Right atrium auricular region (tissue), 2 donors: ENCODE results near the gene MPPE1. TPM values are rescaled to one million over a fixed set of nuclear protein-coding genes. Genes with fewer than 3 reads are reported as not detected.
"Not testable (repeated sequence)": the region's sequence is repeated elsewhere in the genome, so short reads cannot be mapped to it uniquely, and the experiment has no call there.

Source experiments
- DNase-seq: peaks from one replicate; pipeline ENCODE4 v3.0.0-alpha.2; 2019; ENCODE audit warnings: low spot score
- H3K27ac ChIP-seq, 2 donors: fragments of 200-600 bp; sonication (generic); 1 replicate in 1 of 2; 2 replicates in 1 of 2; pipeline ENCODE4 v1.5.1; 2016 to 2019
- H3K27me3 ChIP-seq, 2 donors: fragments of 200-600 bp; sonication (generic); one replicate each; pipeline versions ENCODE4 v1.5.1 to v1.6.0; 2017 to 2019
- H3K36me3 ChIP-seq: fragments of 200-600 bp; sonication (generic); one replicate; pipeline ENCODE4 v1.5.1; 2016
- H3K4me1 ChIP-seq, 2 donors: fragments of 200-600 bp; sonication (generic); one replicate each; pipeline versions ENCODE4 v1.5.1 to v1.6.0; 2017 to 2019
- H3K4me3 ChIP-seq, 2 donors: fragments of 200-600 bp; sonication (generic); 1 replicate in 1 of 2; 2 replicates in 1 of 2; pipeline ENCODE4 v1.5.1; 2017 to 2019; ENCODE audit warnings: mild to moderate bottlenecking in 1 of 2, moderate library complexity in 1 of 2
- H3K9me3 ChIP-seq, 2 donors: fragments of 200-600 bp; sonication (generic); one replicate each; pipeline ENCODE4 v1.5.1; 2019
- total RNA-seq, 2 donors: library from RNA; depleted of rRNA; stranded (reverse); fragments of >200 nt; gene quantifications; one replicate each; pipeline ENCODE4 v1.1.0, GENCODE V29; 2016
- TF ChIP-seq, protein P1 (sequence below), 2 donors: fragments of 200-600 bp; sonication (generic); IDR thresholded peaks; one replicate each; pipeline ENCODE4 v1.5.1; 2019; ENCODE audit warnings: antibody characterized with exemption in 2 of 2

Gene MPPE1
- total RNA-seq, 2 donors from 2014 or later = 18.7 to 28.9 TPM

DNA sequence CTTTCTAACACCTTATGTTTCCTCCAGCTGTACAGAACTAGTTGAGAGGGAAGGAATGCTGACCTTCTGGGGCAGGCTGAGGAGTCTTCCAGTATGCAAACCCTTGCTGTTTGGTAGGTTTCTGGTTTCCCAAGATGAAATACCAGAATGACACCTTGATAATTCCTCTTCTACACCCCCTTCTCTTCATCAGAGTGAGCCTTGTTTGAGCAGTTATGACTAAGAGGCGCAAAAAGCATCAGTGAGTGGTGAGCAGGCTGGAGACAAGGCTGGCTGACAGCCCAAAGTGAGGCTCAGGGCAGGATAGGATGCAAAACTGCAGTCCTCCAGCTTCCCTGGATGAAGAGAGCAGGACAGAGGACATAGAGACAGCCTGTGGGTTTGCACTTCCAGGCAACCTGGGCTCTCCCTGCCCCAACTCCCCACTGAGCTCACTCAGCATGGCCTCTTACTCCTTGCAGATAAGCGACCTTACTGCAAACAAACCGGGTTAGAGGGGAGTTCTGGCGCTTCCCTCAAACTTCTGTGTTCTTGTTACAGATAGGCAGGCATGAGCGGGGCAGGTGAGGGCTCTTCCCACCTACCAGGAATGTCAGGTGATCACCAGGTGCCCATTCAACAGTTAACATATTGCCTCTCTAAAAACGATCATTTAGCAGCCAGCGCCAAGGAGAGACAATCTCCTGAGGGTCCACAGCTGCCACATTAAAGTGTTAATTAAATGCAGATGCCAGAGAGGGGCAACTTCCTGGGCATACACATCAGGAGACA, 5.4 kb downstream of the MPPE1 start:
- TF ChIP-seq, protein P1, sequence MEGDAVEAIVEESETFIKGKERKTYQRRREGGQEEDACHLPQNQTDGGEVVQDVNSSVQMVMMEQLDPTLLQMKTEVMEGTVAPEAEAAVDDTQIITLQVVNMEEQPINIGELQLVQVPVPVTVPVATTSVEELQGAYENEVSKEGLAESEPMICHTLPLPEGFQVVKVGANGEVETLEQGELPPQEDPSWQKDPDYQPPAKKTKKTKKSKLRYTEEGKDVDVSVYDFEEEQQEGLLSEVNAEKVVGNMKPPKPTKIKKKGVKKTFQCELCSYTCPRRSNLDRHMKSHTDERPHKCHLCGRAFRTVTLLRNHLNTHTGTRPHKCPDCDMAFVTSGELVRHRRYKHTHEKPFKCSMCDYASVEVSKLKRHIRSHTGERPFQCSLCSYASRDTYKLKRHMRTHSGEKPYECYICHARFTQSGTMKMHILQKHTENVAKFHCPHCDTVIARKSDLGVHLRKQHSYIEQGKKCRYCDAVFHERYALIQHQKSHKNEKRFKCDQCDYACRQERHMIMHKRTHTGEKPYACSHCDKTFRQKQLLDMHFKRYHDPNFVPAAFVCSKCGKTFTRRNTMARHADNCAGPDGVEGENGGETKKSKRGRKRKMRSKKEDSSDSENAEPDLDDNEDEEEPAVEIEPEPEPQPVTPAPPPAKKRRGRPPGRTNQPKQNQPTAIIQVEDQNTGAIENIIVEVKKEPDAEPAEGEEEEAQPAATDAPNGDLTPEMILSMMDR (IDR thresholded peaks at IDR 0.05) = no peak
- Histone ChIP-seq H3K36me3 (peaks cover 16% of the 10 kb centered on the region), H3K27ac (no peak overlapping the region)

DNA sequence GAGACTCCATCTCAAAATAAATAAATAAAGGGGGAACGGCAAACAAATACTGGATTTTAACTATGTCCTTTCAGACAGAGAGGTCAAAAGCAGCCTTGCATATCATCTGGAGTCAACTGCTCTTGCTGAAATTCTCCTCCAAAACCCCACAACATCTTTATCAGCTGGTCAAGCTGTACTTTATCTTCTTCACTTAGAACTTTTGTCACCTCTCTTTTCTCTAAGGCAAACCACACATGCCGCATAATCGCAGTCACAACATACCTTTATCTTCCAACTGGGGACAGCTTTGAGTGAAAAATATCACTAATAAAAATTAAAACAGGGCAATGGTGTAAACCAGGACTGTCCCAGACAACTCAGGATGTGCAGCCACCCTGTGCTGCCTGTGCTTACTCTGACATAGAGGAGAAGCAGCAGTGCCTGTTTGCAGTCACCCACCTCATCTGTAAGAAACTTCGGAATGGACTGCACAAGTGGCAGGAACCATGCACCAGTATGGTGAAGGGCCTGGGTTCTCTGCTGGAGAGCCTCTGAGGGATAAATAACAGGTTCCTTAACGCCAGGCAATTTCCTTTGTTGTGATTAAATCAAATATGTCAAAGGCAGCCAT, 6.2 kb downstream of the MPPE1 start:
- no peak overlapping the region for H3K27ac ChIP-seq
- H3K36me3 ChIP-seq = peaks cover 16% of the 10 kb centered on the region
- H3K4me3 ChIP-seq = no peak overlapping the region

More for the DNA sequence above, 5.4 kb downstream of the MPPE1 start:
- no peak for DNase-seq
- Histone ChIP-seq H3K9me3 (no peaks in the 10 kb centered on the region), H3K4me1 (peaks cover 0 to 10% of the 10 kb centered on the region in 2 donors), H3K27me3 (no peaks in the 10 kb centered on the region), H3K4me3 (no peak overlapping the region)

DNA sequence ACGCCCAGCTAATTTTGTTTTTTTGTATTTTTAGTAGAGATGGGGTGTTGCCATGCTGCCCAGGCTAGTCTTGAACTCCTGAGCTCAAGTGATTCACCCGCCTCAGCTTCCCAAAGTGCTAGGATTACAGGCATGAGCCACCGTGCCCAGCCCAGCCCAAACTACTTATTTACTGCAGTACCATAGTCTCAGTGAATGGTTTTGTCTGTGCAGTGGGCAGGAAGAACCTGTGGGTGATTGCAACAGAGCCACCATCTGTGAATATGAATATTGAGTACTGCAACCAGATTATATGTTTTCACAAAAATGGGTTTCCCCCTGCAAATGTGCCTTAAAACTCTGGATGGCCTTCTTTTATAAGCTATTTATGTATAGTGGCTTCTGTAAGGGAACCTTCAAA, 9.1 kb downstream of the MPPE1 start:
- TF ChIP-seq, protein P1 (IDR thresholded peaks at IDR 0.05) = no peak
- H3K36me3 ChIP-seq = peaks cover 16% of the 10 kb centered on the region
- no peaks in the 10 kb centered on the region for H3K9me3 ChIP-seq
- no peaks in the 10 kb centered on the region for H3K4me1 ChIP-seq
- H3K4me3 ChIP-seq = no peak overlapping the region
- DNase-seq = no peak
- no peaks in the 10 kb centered on the region for H3K27me3 ChIP-seq
- no peak overlapping the region for H3K27ac ChIP-seq

More for the DNA sequence above, 6.2 kb downstream of the MPPE1 start:
- H3K27me3 ChIP-seq = no peaks in the 10 kb centered on the region
- no peak for DNase-seq
- peaks cover 0 to 2% of the 10 kb centered on the region in 2 donors for H3K4me1 ChIP-seq
- TF ChIP-seq, protein P1 (IDR thresholded peaks at IDR 0.05) = no peak
- no peaks in the 10 kb centered on the region for H3K9me3 ChIP-seq

DNA sequence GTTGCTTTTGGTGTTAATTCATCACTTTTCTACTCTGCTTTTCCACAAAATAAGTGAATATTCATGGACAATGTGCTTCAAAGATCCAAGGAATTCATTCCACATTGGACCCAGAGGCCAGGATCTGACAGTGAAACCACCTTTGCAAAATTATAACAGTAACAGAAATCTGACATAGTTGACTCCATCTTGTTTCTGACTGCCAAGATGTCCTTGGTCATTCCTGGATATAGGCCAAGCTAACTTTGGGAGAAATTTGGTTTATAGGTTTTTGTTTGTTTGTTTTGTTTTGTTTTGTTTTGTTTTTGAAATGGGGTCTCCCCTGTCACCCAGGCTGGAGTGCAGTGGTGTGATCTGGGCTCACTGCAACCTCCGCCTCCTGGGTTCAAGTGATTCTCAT, 10.3 kb downstream of the MPPE1 start:
- peaks cover 12% of the 10 kb centered on the region for H3K36me3 ChIP-seq
- no peak overlapping the region for H3K4me3 ChIP-seq
- no peaks in the 10 kb centered on the region for H3K9me3 ChIP-seq
- TF ChIP-seq, protein P1 (IDR thresholded peaks at IDR 0.05) = no peak
- DNase-seq = no peak
- H3K27me3 ChIP-seq = no peaks in the 10 kb centered on the region
- H3K27ac ChIP-seq = no peak overlapping the region
- H3K4me1 ChIP-seq = no peaks in the 10 kb centered on the region

DNA sequence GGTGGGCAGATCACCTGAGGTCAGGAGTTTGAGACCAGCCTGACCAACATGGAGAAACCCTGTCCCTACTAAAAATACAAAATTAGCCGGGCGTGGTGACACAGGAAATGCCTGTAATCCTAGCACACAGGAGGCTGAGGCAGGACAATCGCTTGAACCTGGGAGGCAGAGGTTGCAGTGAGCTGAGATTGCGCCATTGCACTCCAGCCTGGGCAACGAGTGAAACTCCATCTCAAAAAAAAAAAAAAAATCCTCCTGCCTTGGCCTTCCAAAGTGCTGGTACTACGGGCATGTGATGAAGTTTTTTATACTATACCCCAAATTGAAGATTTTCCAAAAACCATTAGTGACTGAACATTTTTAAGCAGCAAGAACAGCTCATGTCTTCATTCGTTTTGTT, 15.7 kb downstream of the MPPE1 start:
- not testable (repeated sequence) for DNase-seq, H3K9me3 ChIP-seq, H3K27me3 ChIP-seq, H3K27ac ChIP-seq, H3K4me3 ChIP-seq, H3K4me1 ChIP-seq
- H3K36me3 ChIP-seq = peaks cover 36% of the 10 kb centered on the region

DNA sequence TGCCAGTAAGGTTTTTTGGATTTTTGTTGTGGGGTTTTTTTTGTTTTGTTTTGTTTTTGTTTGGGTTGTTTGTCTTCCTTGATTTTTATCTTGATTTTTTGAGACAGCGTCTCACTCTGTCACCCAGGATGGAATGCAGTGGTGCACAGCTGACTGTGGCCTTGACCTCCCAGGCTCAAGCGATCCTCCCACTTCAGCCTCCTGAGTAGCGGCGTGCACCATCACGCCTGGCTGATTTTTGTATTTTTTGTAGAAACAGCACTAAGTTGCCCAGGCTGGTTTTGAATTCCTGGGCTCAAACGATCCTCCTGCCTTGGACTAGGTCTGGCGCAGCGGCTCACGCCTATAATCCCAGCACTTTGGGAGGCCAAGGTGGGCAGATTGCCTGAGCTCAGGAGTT, 16.4 kb downstream of the MPPE1 start:
- H3K27ac ChIP-seq = no peak overlapping the region
- no peak overlapping the region for H3K4me3 ChIP-seq
- H3K4me1 ChIP-seq = no peaks in the 10 kb centered on the region
- H3K9me3 ChIP-seq = no peaks in the 10 kb centered on the region
- TF ChIP-seq, protein P1 (IDR thresholded peaks at IDR 0.05) = no peak
- DNase-seq = no peak
- H3K27me3 ChIP-seq = no peaks in the 10 kb centered on the region
- H3K36me3 ChIP-seq = peaks cover 38% of the 10 kb centered on the region
